Hepatocyte (in vitro differentiated cells): Measurements from ENCODE around the gene EXD1.

Experiments
- EZH2 ChIP-seq: fragments of 200-600 bp; sonication (generic); IDR thresholded peaks from 2 replicates; pipeline ENCODE4 v1.6.1; 2016; ENCODE audit warnings: antibody characterized with exemption, mild to moderate bottlenecking, borderline replicate concordance
- TF ChIP-seq, protein P1 (sequence below): fragments of 200-600 bp; sonication (generic); IDR thresholded peaks from 2 replicates; pipeline ENCODE4 v1.5.1; 2016; ENCODE audit warnings: antibody characterized with exemption, mild to moderate bottlenecking; ENCODE audit not compliant: poor library complexity

GRCh38 chr15:41256103-41256502 is 25.5 kb upstream of the EXD1 start:
- TF ChIP-seq, protein P1, sequence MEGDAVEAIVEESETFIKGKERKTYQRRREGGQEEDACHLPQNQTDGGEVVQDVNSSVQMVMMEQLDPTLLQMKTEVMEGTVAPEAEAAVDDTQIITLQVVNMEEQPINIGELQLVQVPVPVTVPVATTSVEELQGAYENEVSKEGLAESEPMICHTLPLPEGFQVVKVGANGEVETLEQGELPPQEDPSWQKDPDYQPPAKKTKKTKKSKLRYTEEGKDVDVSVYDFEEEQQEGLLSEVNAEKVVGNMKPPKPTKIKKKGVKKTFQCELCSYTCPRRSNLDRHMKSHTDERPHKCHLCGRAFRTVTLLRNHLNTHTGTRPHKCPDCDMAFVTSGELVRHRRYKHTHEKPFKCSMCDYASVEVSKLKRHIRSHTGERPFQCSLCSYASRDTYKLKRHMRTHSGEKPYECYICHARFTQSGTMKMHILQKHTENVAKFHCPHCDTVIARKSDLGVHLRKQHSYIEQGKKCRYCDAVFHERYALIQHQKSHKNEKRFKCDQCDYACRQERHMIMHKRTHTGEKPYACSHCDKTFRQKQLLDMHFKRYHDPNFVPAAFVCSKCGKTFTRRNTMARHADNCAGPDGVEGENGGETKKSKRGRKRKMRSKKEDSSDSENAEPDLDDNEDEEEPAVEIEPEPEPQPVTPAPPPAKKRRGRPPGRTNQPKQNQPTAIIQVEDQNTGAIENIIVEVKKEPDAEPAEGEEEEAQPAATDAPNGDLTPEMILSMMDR = no peak
- no peak for TF ChIP-seq EZH2
